Mammary epithelial cell (primary cell): ENCODE results near the gene PKIB.

Source experiments
- CTCF ChIP-seq, 2 donors: IDR thresholded peaks in 1 of 2; conservative IDR thresholded peaks in 1 of 2; 2 replicates each; pipeline ENCODE4 v1.5.1; 2011 to 2012; ENCODE audit warnings: inconsistent platforms in 2 of 2, low read length in 2 of 2, mild to moderate bottlenecking in 2 of 2, control low read depth in 1 of 2, low read depth in 1 of 2; ENCODE audit not compliant: insufficient read depth in 1 of 2; ENCODE audit errors: extremely low read depth in 1 of 2
- EZH2 ChIP-seq: IDR thresholded peaks from 2 replicates; pipeline ENCODE4 v1.6.1; 2012; ENCODE audit warnings: low read length, inconsistent platforms, borderline replicate concordance

- TF ChIP-seq CTCF (conservative IDR thresholded peaks at IDR 0.05 in 1 of 2, IDR thresholded peaks at IDR 0.05 in 1 of 2; ENCODE audit: extremely low read depth in 1 of 2, insufficient read depth in 1 of 2, low read depth in 1 of 2, low read length in 2 of 2) (no peak), EZH2 (no peak)
Observed at GRCh38 chr6:122571888-122572287, 38.3 kb upstream of the PKIB start.
